Measurements from ENCODE around the gene CPEB1. TPM values are rescaled to one million over a fixed set of nuclear protein-coding genes. Genes with fewer than 3 reads are reported as not detected.

The CPEB1 gene
- total and polyA plus RNA-seq, 5 experiments from 2014 or later: 2.2 to 3.6 (median 3.0) TPM

- peaks cover 0 to 4% (median 4%) of the 10 kb centered on the region in 3 donors for H3K36me3 Mint-ChIP-seq
- ATAC-seq: no peak
- no peak for DNase-seq
- H3K27me3 Mint-ChIP-seq: peaks cover 0 to 2% (median 0%) of the 10 kb centered on the region in 5 donors
- POLR2A ChIA-PET: no interaction called here
- no peaks in the 10 kb centered on the region for H3K4me1 Mint-ChIP-seq
- H3K27ac Mint-ChIP-seq: peak overlapping the region in 2 of 10 donors; percentile 9 to 10
- no peak overlapping the region for H3K4me3 Mint-ChIP-seq
- H3K9me3 Mint-ChIP-seq: no peaks in the 10 kb centered on the region
These were observed 95.4 kb downstream of the CPEB1 start for GRCh38 chr15:82551646-82552247.

GRCh38 chr15:82549199-82549665 is 97.9 kb downstream of the CPEB1 start:
- H3K27ac Mint-ChIP-seq: no peak overlapping the region
- H3K9me3 Mint-ChIP-seq: no peaks in the 10 kb centered on the region
- H3K36me3 Mint-ChIP-seq: peaks cover 0 to 4% (median 4%) of the 10 kb centered on the region in 3 donors
- H3K27me3 Mint-ChIP-seq: peaks cover 0 to 2% (median 0%) of the 10 kb centered on the region in 5 donors
- ATAC-seq (no peak), DNase-seq (no peak)
- POLR2A ChIA-PET: interaction anchor here (0.6 kb wide), 1 partner anchor 12 kb away, joined by 3 read pairs; no protein-coding TSS in a partner anchor
- no peak overlapping the region for H3K4me3 Mint-ChIP-seq
- H3K4me1 Mint-ChIP-seq: no peaks in the 10 kb centered on the region

- Mint-ChIP-seq H3K4me3 (no peak overlapping the region), H3K36me3 (peaks cover 0 to 4% (median 4%) of the 10 kb centered on the region in 3 donors), H3K27me3 (peaks cover 0 to 2% (median 0%) of the 10 kb centered on the region in 5 donors), H3K27ac (no peak overlapping the region), H3K9me3 (no peaks in the 10 kb centered on the region), H3K4me1 (no peaks in the 10 kb centered on the region)
- ATAC-seq (no peak), DNase-seq (no peak)
- POLR2A ChIA-PET: interaction anchor here (0.6 kb wide), 1 partner anchor 13 kb away, joined by 3 read pairs; no protein-coding TSS in a partner anchor
These were observed 98.5 kb downstream of the CPEB1 start for GRCh38 chr15:82548700-82549099.

GRCh38 chr15:82545478-82545877 is 101.7 kb downstream of the CPEB1 start:
- Mint-ChIP-seq H3K27ac (peak overlapping the region in 1 of 10 donors; percentile 35), H3K27me3 (no peaks in the 10 kb centered on the region), H3K36me3 (no peaks in the 10 kb centered on the region), H3K9me3 (no peaks in the 10 kb centered on the region), H3K4me3 (no peak overlapping the region), H3K4me1 (peaks cover 5 to 14% (median 11%) of the 10 kb centered on the region in 4 donors)
- DNase-seq (no peak), ATAC-seq (no peak)
- POLR2A ChIA-PET: no interaction called here

- no peak for ATAC-seq
- no peaks in the 10 kb centered on the region for H3K27me3 Mint-ChIP-seq
- H3K9me3 Mint-ChIP-seq: no peaks in the 10 kb centered on the region
- no peak overlapping the region for H3K27ac Mint-ChIP-seq
- peaks cover 5 to 15% (median 11%) of the 10 kb centered on the region in 4 donors for H3K4me1 Mint-ChIP-seq
- no peak overlapping the region for H3K4me3 Mint-ChIP-seq
- DNase-seq: no peak
- POLR2A ChIA-PET: no interaction called here
- no peaks in the 10 kb centered on the region for H3K36me3 Mint-ChIP-seq
These were observed 102.2 kb downstream of the CPEB1 start for GRCh38 chr15:82545002-82545401.

- Mint-ChIP-seq H3K4me1 (peaks cover 5 to 15% (median 13%) of the 10 kb centered on the region in 4 donors), H3K4me3 (no peak overlapping the region), H3K27ac (peak overlapping the region in 1 of 10 donors; percentile 15), H3K36me3 (peaks cover 0 to 4% (median 0%) of the 10 kb centered on the region in 3 donors), H3K9me3 (no peaks in the 10 kb centered on the region), H3K27me3 (no peaks in the 10 kb centered on the region)
- ATAC-seq (no peak), DNase-seq (no peak)
- POLR2A ChIA-PET: interaction anchor here (0.5 kb wide), 1 partner anchor 664 kb away, joined by 3 read pairs; no protein-coding TSS in a partner anchor
These were observed 102.7 kb downstream of the CPEB1 start for GRCh38 chr15:82544431-82544830.

- Mint-ChIP-seq H3K27ac (peak overlapping the region in 3 of 10 donors; percentile 47 to 75 (median 60)), H3K27me3 (no peaks in the 10 kb centered on the region), H3K4me3 (peak overlapping the region in 3 of 10 donors; percentile 11 to 30 (median 26)), H3K9me3 (no peaks in the 10 kb centered on the region), H3K4me1 (peaks cover 8 to 28% (median 24%) of the 10 kb centered on the region in 4 donors), H3K36me3 (peaks cover 0 to 17% (median 4%) of the 10 kb centered on the region in 3 donors)
- POLR2A ChIA-PET: interaction anchor here (0.7 to 5.3 kb wide), 3 partner anchors 138 to 517 kb away, joined by 3 to 31 read pairs (median 4); partner anchors contain the start of gene RAMAC
- DNase-seq (peak in 5 of 10 donors; percentile 26 to 66 (median 36)), ATAC-seq (no peak)
These were observed 104.0 kb downstream of the CPEB1 start for GRCh38 chr15:82543160-82543559.

- H3K4me3 Mint-ChIP-seq: peak overlapping the region; percentile 93 to 97 (median 97)
- H3K27me3 Mint-ChIP-seq: no peaks in the 10 kb centered on the region
- no peaks in the 10 kb centered on the region for H3K9me3 Mint-ChIP-seq
- no peak for DNase-seq
- H3K4me1 Mint-ChIP-seq: peaks cover 12 to 42% (median 30%) of the 10 kb centered on the region in 4 donors
- peaks cover 1 to 38% (median 4%) of the 10 kb centered on the region in 3 donors for H3K36me3 Mint-ChIP-seq
- peak overlapping the region; percentile 95 to 99 (median 97) for H3K27ac Mint-ChIP-seq
- POLR2A ChIA-PET: interaction anchor here (0.7 to 5.3 kb wide), 15 partner anchors 10 to 526 kb away, joined by 3 to 31 read pairs (median 8); partner anchors contain the start of genes BTBD1, C15orf40, RAMAC and WHAMM
- ATAC-seq: no peak
These were observed 106.2 kb downstream of the CPEB1 start for GRCh38 chr15:82540984-82541431.

- POLR2A ChIA-PET: interaction anchor here (0.7 to 5.3 kb wide), 17 partner anchors 8 to 528 kb away, joined by 3 to 31 read pairs (median 7); partner anchors contain the start of genes BTBD1, C15orf40, RAMAC and WHAMM
- Mint-ChIP-seq H3K36me3 (peaks cover 4 to 45% (median 5%) of the 10 kb centered on the region in 3 donors), H3K27ac (peak within 1 kb of the TSS; percentile 95 to 99 (median 97)), H3K4me1 (peaks cover 12 to 42% (median 30%) of the 10 kb centered on the region in 4 donors), H3K9me3 (no peaks in the 10 kb centered on the region), H3K27me3 (no peaks in the 10 kb centered on the region), H3K4me3 (peak within 1 kb of the TSS; percentile 93 to 97 (median 97))
- DNase-seq (peak; percentile 96 to 100 (median 99)), ATAC-seq (peak; percentile 89 to 94)
These were observed 106.8 kb downstream of the CPEB1 start, which contains the start of gene RPS17 for GRCh38 chr15:82540055-82540983. Gene RPS17, minus strand, starts transcription at chr15:82540457. Its CDS starts 29 bp downstream, at chr15:82540428.

- Mint-ChIP-seq H3K9me3 (no peaks in the 10 kb centered on the region), H3K27ac (peak overlapping the region; percentile 94 to 99 (median 96)), H3K4me3 (peak overlapping the region; percentile 93 to 97 (median 97)), H3K4me1 (peaks cover 12 to 42% (median 30%) of the 10 kb centered on the region in 4 donors), H3K27me3 (no peaks in the 10 kb centered on the region), H3K36me3 (peaks cover 4 to 50% (median 6%) of the 10 kb centered on the region in 3 donors)
- POLR2A ChIA-PET: interaction anchor here (0.7 to 5.3 kb wide), 16 partner anchors 8 to 529 kb away, joined by 3 to 31 read pairs (median 8); partner anchors contain the start of genes BTBD1, C15orf40, RAMAC and WHAMM
- DNase-seq (peak in 1 of 10 donors; percentile 10), ATAC-seq (peak in 1 of 2 donors; percentile 10)
These were observed 107.5 kb downstream of the CPEB1 start for GRCh38 chr15:82539691-82540054.

GRCh38 chr15:82538961-82539690 is 108.0 kb downstream of the CPEB1 start:
- peaks cover 12 to 42% (median 30%) of the 10 kb centered on the region in 4 donors for H3K4me1 Mint-ChIP-seq
- ATAC-seq: no peak
- peak overlapping the region; percentile 93 to 97 (median 97) for H3K4me3 Mint-ChIP-seq
- H3K27ac Mint-ChIP-seq: peak overlapping the region; percentile 94 to 99 (median 96)
- POLR2A ChIA-PET: interaction anchor here (0.7 to 5.3 kb wide), 11 partner anchors 9 to 529 kb away, joined by 3 to 31 read pairs (median 15); partner anchors contain the start of genes BTBD1, C15orf40, RAMAC and WHAMM
- H3K9me3 Mint-ChIP-seq: no peaks in the 10 kb centered on the region
- no peak for DNase-seq
- peaks cover 8 to 55% (median 10%) of the 10 kb centered on the region in 3 donors for H3K36me3 Mint-ChIP-seq
- no peaks in the 10 kb centered on the region for H3K27me3 Mint-ChIP-seq

All from naive thymus-derived CD8-positive, alpha-beta T cell (primary cell).